ENCODE results near the gene CABLES1.

Gene CABLES1

GRCh38 chr18:23253630-23254029 lies 118.3 kb downstream of the CABLES1 start:
- H3K4me3 ChIP-seq (replicated peaks; ENCODE audit: insufficient read depth, low read length), result no peak overlapping the region
- H3K27ac ChIP-seq (replicated peaks), result no peak overlapping the region
- H3K27me3 ChIP-seq (ENCODE audit: insufficient read depth, poor library complexity, severe bottlenecking), result no peaks in the 10 kb centered on the region
- TF ChIP-seq REST (IDR thresholded peaks at IDR 0.05; ENCODE audit: insufficient replicate concordance, low read depth), result no peak
- no peak for DNase-seq (ENCODE audit: low read depth in 1 of 2, low spot score in 1 of 2)

GRCh38 chr18:23257137-23257536 lies 121.9 kb downstream of the CABLES1 start:
- Histone ChIP-seq H3K27me3 (ENCODE audit: insufficient read depth, poor library complexity, severe bottlenecking) (no peaks in the 10 kb centered on the region), H3K27ac (replicated peaks) (no peak overlapping the region), H3K4me3 (replicated peaks; ENCODE audit: insufficient read depth, low read length) (no peak overlapping the region)
- TF ChIP-seq SPI1 (IDR thresholded peaks at IDR 0.05; ENCODE audit: borderline replicate concordance, low read depth), result no peak
- TF ChIP-seq GABPA (IDR thresholded peaks at IDR 0.05; ENCODE audit: low read depth), result no peak
- TF ChIP-seq CTCF (IDR thresholded peaks at IDR 0.05; ENCODE audit: insufficient read depth, low read length), result no peak
- TF ChIP-seq POLR2AphosphoS5 (IDR thresholded peaks at IDR 0.05; ENCODE audit: low read depth), result no peak
- no peak for TF ChIP-seq REST (IDR thresholded peaks at IDR 0.05; ENCODE audit: insufficient replicate concordance, low read depth)
- no peak for DNase-seq (ENCODE audit: low read depth in 1 of 2, low spot score in 1 of 2)

GRCh38 chr18:23257686-23258565 lies 122.6 kb downstream of the CABLES1 start:
- no peak overlapping the region for H3K4me3 ChIP-seq (replicated peaks; ENCODE audit: insufficient read depth, low read length)
- H3K27ac ChIP-seq (replicated peaks), result no peak overlapping the region
- no peaks in the 10 kb centered on the region for H3K27me3 ChIP-seq (ENCODE audit: insufficient read depth, poor library complexity, severe bottlenecking)
- peak in 1 of 2 experiments; percentile 61 for DNase-seq (ENCODE audit: low read depth in 1 of 2, low spot score in 1 of 2)
- no peak for TF ChIP-seq SPI1 (IDR thresholded peaks at IDR 0.05; ENCODE audit: borderline replicate concordance, low read depth)
- TF ChIP-seq REST (IDR thresholded peaks at IDR 0.05; ENCODE audit: insufficient replicate concordance, low read depth), result no peak
- TF ChIP-seq CTCF (IDR thresholded peaks at IDR 0.05; ENCODE audit: insufficient read depth, low read length), result no peak
- TF ChIP-seq POLR2AphosphoS5 (IDR thresholded peaks at IDR 0.05; ENCODE audit: low read depth), result no peak
- TF ChIP-seq GABPA (IDR thresholded peaks at IDR 0.05; ENCODE audit: low read depth), result no peak

All from HL-60 (cell line).